Measurements from ENCODE around the gene DOLPP1.

DOLPP1 gene

GRCh38 chr9:129105857-129106694, 25.2 kb downstream of the DOLPP1 start:
- H3K4me3 ChIP-seq (replicated peaks; ENCODE audit: insufficient read depth, low read length), result no peak overlapping the region
- TF ChIP-seq GABPA (IDR thresholded peaks at IDR 0.05; ENCODE audit: low read depth) (no peak), SPI1 (IDR thresholded peaks at IDR 0.05; ENCODE audit: borderline replicate concordance, low read depth) (no peak), POLR2AphosphoS5 (IDR thresholded peaks at IDR 0.05; ENCODE audit: low read depth) (no peak), CTCF (IDR thresholded peaks at IDR 0.05; ENCODE audit: insufficient read depth, low read length) (no peak), REST (IDR thresholded peaks at IDR 0.05; ENCODE audit: insufficient replicate concordance, low read depth) (no peak)
- no peak for DNase-seq (ENCODE audit: low read depth in 1 of 2, low spot score in 1 of 2)
- no peak overlapping the region for H3K27ac ChIP-seq (replicated peaks)
- no peaks in the 10 kb centered on the region for H3K27me3 ChIP-seq (ENCODE audit: insufficient read depth, poor library complexity, severe bottlenecking)

GRCh38 chr9:129107651-129108050, 26.7 kb downstream of the DOLPP1 start:
- Histone ChIP-seq H3K27ac (replicated peaks) (no peak overlapping the region), H3K4me3 (replicated peaks; ENCODE audit: insufficient read depth, low read length) (no peak overlapping the region), H3K27me3 (ENCODE audit: insufficient read depth, poor library complexity, severe bottlenecking) (no peaks in the 10 kb centered on the region)
- no peak for DNase-seq (ENCODE audit: low read depth in 1 of 2, low spot score in 1 of 2)
- no peak for TF ChIP-seq REST (IDR thresholded peaks at IDR 0.05; ENCODE audit: insufficient replicate concordance, low read depth)
- TF ChIP-seq GABPA (IDR thresholded peaks at IDR 0.05; ENCODE audit: low read depth), result no peak
- TF ChIP-seq CTCF (IDR thresholded peaks at IDR 0.05; ENCODE audit: insufficient read depth, low read length), result no peak
- no peak for TF ChIP-seq POLR2AphosphoS5 (IDR thresholded peaks at IDR 0.05; ENCODE audit: low read depth)
- no peak for TF ChIP-seq SPI1 (IDR thresholded peaks at IDR 0.05; ENCODE audit: borderline replicate concordance, low read depth)

GRCh38 chr9:129108083-129108804, 27.3 kb downstream of the DOLPP1 start:
- H3K27me3 ChIP-seq (ENCODE audit: insufficient read depth, poor library complexity, severe bottlenecking), result no peaks in the 10 kb centered on the region
- DNase-seq (ENCODE audit: low read depth in 1 of 2, low spot score in 1 of 2), result no peak
- no peak for TF ChIP-seq CTCF (IDR thresholded peaks at IDR 0.05; ENCODE audit: insufficient read depth, low read length)
- no peak for TF ChIP-seq REST (IDR thresholded peaks at IDR 0.05; ENCODE audit: insufficient replicate concordance, low read depth)
- no peak for TF ChIP-seq GABPA (IDR thresholded peaks at IDR 0.05; ENCODE audit: low read depth)
- TF ChIP-seq POLR2AphosphoS5 (IDR thresholded peaks at IDR 0.05; ENCODE audit: low read depth), result no peak
- no peak for TF ChIP-seq SPI1 (IDR thresholded peaks at IDR 0.05; ENCODE audit: borderline replicate concordance, low read depth)
- H3K27ac ChIP-seq (replicated peaks), result no peak overlapping the region
- no peak overlapping the region for H3K4me3 ChIP-seq (replicated peaks; ENCODE audit: insufficient read depth, low read length)
